DMS153 (cell line): ENCODE results near the gene ABAT.
A peak's percentile ranks its signal among the peaks of the same experiment; 100 is the strongest.
"Not testable (repeated sequence)": the region's sequence is repeated elsewhere in the genome, so short reads cannot be mapped to it uniquely, and the experiment has no call there.

Experiments
- DNase-seq: peaks from one replicate; lab custom pipeline; 2025; lab: John Stamatoyannopoulos, UW

The ABAT gene

GRCh38 chr16:8785408-8785807 lies 111.0 kb downstream of the ABAT start:
- DNase-seq, result no peak

- not testable (repeated sequence) for DNase-seq
These were observed 111.9 kb downstream of the ABAT start for GRCh38 chr16:8786316-8786715.

GRCh38 chr16:8788578-8789172 lies 114.3 kb downstream of the ABAT start:
- no peak for DNase-seq

GRCh38 chr16:8795091-8795490 lies 120.7 kb downstream of the ABAT start:
- no peak for DNase-seq

- DNase-seq, result no peak
These were observed 121.4 kb downstream of the ABAT start for GRCh38 chr16:8795818-8796217.

GRCh38 chr16:8796469-8797363 lies 122.3 kb downstream of the ABAT start:
- no peak for DNase-seq

GRCh38 chr16:8797364-8798173 lies 123.2 kb downstream of the ABAT start, which contains the start of the genes PMM2 and TMEM186:
Gene PMM2 (plus strand): TSS chr16:8797839. CDS start chr16:8797883, 44 bp downstream.
Gene TMEM186 (minus strand): TSS chr16:8797639. CDS start chr16:8797614, 25 bp downstream.
- DNase-seq, result peak; percentile 93

- DNase-seq, result no peak
These were observed 123.7 kb downstream of the ABAT start for GRCh38 chr16:8798174-8798527.

GRCh38 chr16:8798535-8799157 lies 124.2 kb downstream of the ABAT start:
- no peak for DNase-seq

GRCh38 chr16:8801701-8802100 lies 127.3 kb downstream of the ABAT start:
- DNase-seq, result no peak

- not testable (repeated sequence) for DNase-seq
These were observed 129.3 kb downstream of the ABAT start for GRCh38 chr16:8803733-8804132.

- DNase-seq, result no peak
These were observed 129.9 kb downstream of the ABAT start for GRCh38 chr16:8804313-8804712.

GRCh38 chr16:8806272-8806983 lies 132.0 kb downstream of the ABAT start:
- no peak for DNase-seq

- DNase-seq, result no peak
These were observed 132.8 kb downstream of the ABAT start for GRCh38 chr16:8807189-8807588.

GRCh38 chr16:8808009-8808408 lies 133.6 kb downstream of the ABAT start:
- DNase-seq, result no peak

GRCh38 chr16:8808613-8809353 lies 134.4 kb downstream of the ABAT start:
- no peak for DNase-seq

GRCh38 chr16:8812162-8812843 lies 137.9 kb downstream of the ABAT start:
- no peak for DNase-seq

- DNase-seq, result no peak
These were observed 139.8 kb downstream of the ABAT start for GRCh38 chr16:8814095-8814806.

GRCh38 chr16:8816967-8817655 lies 142.7 kb downstream of the ABAT start:
- no peak for DNase-seq
